H1 (cell line): ENCODE measurements around the gene PPP3R2. TPM values are rescaled to one million over a fixed set of nuclear protein-coding genes. Genes with fewer than 3 reads are reported as not detected.

Experiments used
- CTCF ChIA-PET: fragments of 300-600 bp; sonication (Branson Sonifier 250); formaldehyde crosslinking; loops from one replicate; lab custom pipeline; 2021; ENCODE audit not compliant: partially characterized antibody; lab: Charles Lee
- POLR2A ChIA-PET: fragments of 300-600 bp; sonication (Branson Sonifier 250); formaldehyde crosslinking; loops from one replicate; lab custom pipeline; 2021; ENCODE audit warnings: inconsistent platforms; ENCODE audit not compliant: partially characterized antibody; lab: Charles Lee
- DNase-seq, 2 experiments: peaks; one replicate each; pipeline versions ENCODE4 v3.0.0 to v3.0.0-alpha.2; 2010 to 2022; ENCODE audit warnings: low spot score in 2 of 2, low read depth in 1 of 2, mixed read lengths in 1 of 2
- FAIRE-seq: peaks from 2 replicates; lab custom pipeline; 2011; peaks lifted over from hg19 to GRCh38; lab: Jason Lieb, UNC
- H2AFZ ChIP-seq: 2 replicates; pipeline ENCODE4 v1.8.1; 2012; ENCODE audit warnings: low read length, inconsistent platforms
- H2AK5ac ChIP-seq: 2 replicates; pipeline ENCODE4 v1.6.1; 2013; ENCODE audit warnings: low read depth, low read length
- H2BK120ac ChIP-seq: replicated peaks from 2 replicates; pipeline ENCODE3; 2013; ENCODE audit warnings: low read depth, low read length, inconsistent platforms
- H2BK12ac ChIP-seq: 2 replicates; pipeline ENCODE4 v1.6.1; 2013; ENCODE audit warnings: low read depth, low read length
- H2BK15ac ChIP-seq: 2 replicates; pipeline ENCODE4 v1.6.1; 2013; ENCODE audit warnings: low read length
- H2BK20ac ChIP-seq: 2 replicates; pipeline ENCODE4 v1.6.1; 2013; ENCODE audit warnings: low read length
- H2BK5ac ChIP-seq: 2 replicates; pipeline ENCODE4 v1.6.1; 2013; ENCODE audit warnings: low read depth, low read length
- H3K14ac ChIP-seq: 2 replicates; pipeline ENCODE4 v1.6.1; 2013; ENCODE audit warnings: inconsistent platforms; ENCODE audit not compliant: insufficient read length
- H3K18ac ChIP-seq: 2 replicates; pipeline ENCODE4 v1.6.1; 2013; ENCODE audit warnings: low read length; ENCODE audit errors: extremely low read depth
- H3K23ac ChIP-seq: 2 replicates; pipeline ENCODE4 v1.6.1; 2013; ENCODE audit warnings: inconsistent platforms; ENCODE audit not compliant: insufficient read length
- H3K23me2 ChIP-seq: 2 replicates; pipeline ENCODE4 v1.6.1; 2013; ENCODE audit warnings: low read depth, low read length
- H3K27ac ChIP-seq: 2 replicates; pipeline ENCODE4 v1.6.1; 2011; ENCODE audit warnings: low read depth, low read length, inconsistent platforms
- H3K27me3 ChIP-seq, 4 experiments: replicated peaks in 1 of 4; 1 replicate in 1 of 4; 2 replicates in 3 of 4; pipeline versions ENCODE4 v1.6.1 to v1.8.1; 2011 to 2013; ENCODE audit warnings: low read length in 3 of 4, mild to moderate bottlenecking in 3 of 4, inconsistent platforms in 2 of 4, mixed read lengths in 2 of 4, moderate library complexity in 1 of 4; ENCODE audit not compliant: control insufficient read depth in 3 of 4, insufficient read depth in 3 of 4; ENCODE audit errors: extremely low read depth in 1 of 4
- H3K36me3 ChIP-seq, 4 experiments: 2 replicates each; pipeline versions ENCODE4 v1.6.1 to v1.8.1; 2011 to 2013; ENCODE audit warnings: mild to moderate bottlenecking in 4 of 4, low read length in 3 of 4, moderate library complexity in 2 of 4, control low read depth in 1 of 4, inconsistent platforms in 1 of 4; ENCODE audit not compliant: insufficient read depth in 4 of 4, control insufficient read depth in 2 of 4
- H3K4ac ChIP-seq: replicated peaks from 2 replicates; pipeline ENCODE3; 2013; ENCODE audit warnings: low read length, low read depth, mixed read lengths, inconsistent platforms; ENCODE audit not compliant: insufficient read length
- H3K4me1 ChIP-seq, 4 experiments: replicated peaks in 1 of 4; 1 replicate in 1 of 4; 2 replicates in 3 of 4; pipeline versions ENCODE4 v1.6.1 to v1.8.1; 2011 to 2013; ENCODE audit warnings: low read length in 3 of 4, inconsistent platforms in 2 of 4, mixed read lengths in 1 of 4; ENCODE audit not compliant: insufficient read depth in 4 of 4, control insufficient read depth in 3 of 4
- H3K4me2 ChIP-seq, 2 experiments: 2 replicates each; pipeline versions ENCODE4 v1.6.1 to v1.8.1; 2011 to 2013; ENCODE audit warnings: low read depth in 2 of 2, low read length in 2 of 2, control low read depth in 1 of 2, inconsistent platforms in 1 of 2, mild to moderate bottlenecking in 1 of 2; ENCODE audit not compliant: insufficient read depth in 1 of 2
- H3K4me3 ChIP-seq, 4 experiments: fragments of 200-600, 300-600 bp in 1 of 4; sonication (generic), shearing (Covaris generic), sonication (Bioruptor Twin) in 1 of 4; 2 replicates each; pipeline versions ENCODE4 v1.5.1 to v1.8.1; 2011 to 2016; ENCODE audit warnings: low read length in 4 of 4, low read depth in 3 of 4, control low read depth in 2 of 4, inconsistent platforms in 2 of 4, mild to moderate bottlenecking in 2 of 4, mixed read lengths in 1 of 4, moderate library complexity in 1 of 4; ENCODE audit not compliant: insufficient read depth in 2 of 4; ENCODE audit errors: extremely low read depth in 1 of 4
- H3K56ac ChIP-seq: replicated peaks from 2 replicates; pipeline ENCODE3; 2013; ENCODE audit warnings: low read depth, mild to moderate bottlenecking, mixed read lengths, low read length, inconsistent platforms; ENCODE audit not compliant: insufficient read length
- H3K79me1 ChIP-seq: 2 replicates; pipeline ENCODE4 v1.6.1; 2013; ENCODE audit warnings: low read depth, low read length, control low read depth
- H3K79me2 ChIP-seq, 2 experiments: 2 replicates each; pipeline versions ENCODE4 v1.6.1 to v1.8.1; 2012 to 2013; ENCODE audit warnings: low read length in 2 of 2, mild to moderate bottlenecking in 2 of 2, inconsistent platforms in 1 of 2; ENCODE audit not compliant: insufficient read depth in 2 of 2, control insufficient read depth in 1 of 2
- H3K9ac ChIP-seq, 4 experiments: replicated peaks in 1 of 4; 1 replicate in 1 of 4; 2 replicates in 3 of 4; pipeline versions ENCODE4 v1.6.1 to v1.8.1; 2011 to 2013; ENCODE audit warnings: low read depth in 3 of 4, low read length in 3 of 4, control low read depth in 2 of 4, mild to moderate bottlenecking in 2 of 4, moderate library complexity in 2 of 4, inconsistent platforms in 1 of 4; ENCODE audit errors: extremely low read depth in 1 of 4
- H3K9me3 ChIP-seq, 2 experiments: 2 replicates each; pipeline versions ENCODE4 v1.6.1 to v1.8.1; 2012 to 2013; ENCODE audit warnings: mild to moderate bottlenecking in 2 of 2, moderate library complexity in 2 of 2, control low read depth in 1 of 2, inconsistent platforms in 1 of 2, low read depth in 1 of 2, low read length in 1 of 2, mixed read lengths in 1 of 2; ENCODE audit not compliant: insufficient read depth in 2 of 2
- H4K20me1 ChIP-seq, 2 experiments: replicated peaks in 1 of 2; 2 replicates each; pipeline versions ENCODE3 to v1.8.1; 2011 to 2013; ENCODE audit warnings: inconsistent platforms in 2 of 2, low read length in 2 of 2, mild to moderate bottlenecking in 1 of 2; ENCODE audit not compliant: insufficient read depth in 2 of 2, control insufficient read depth in 1 of 2
- H4K5ac ChIP-seq: 2 replicates; pipeline ENCODE4 v1.6.1; 2013; ENCODE audit warnings: low read length, low read depth, mixed read lengths, inconsistent platforms; ENCODE audit not compliant: insufficient read length
- H4K8ac ChIP-seq: 2 replicates; pipeline ENCODE4 v1.8.0; 2013; ENCODE audit warnings: mild to moderate bottlenecking, moderate library complexity, low read length, inconsistent platforms; ENCODE audit not compliant: insufficient read depth; ENCODE audit errors: extremely low read depth
- H4K91ac ChIP-seq: replicated peaks from 2 replicates; pipeline ENCODE3; 2013; ENCODE audit warnings: low read length, mixed read lengths, inconsistent platforms; ENCODE audit not compliant: insufficient read length
- BACH1 ChIP-seq: IDR thresholded peaks from 2 replicates; pipeline ENCODE4 v1.6.1; 2012; ENCODE audit warnings: low read length, improper control_type of control experiment
- CEBPB ChIP-seq: IDR thresholded peaks from 2 replicates; pipeline ENCODE4 v1.6.1; 2012; ENCODE audit warnings: low read depth, low read length
- EGR1 ChIP-seq: IDR thresholded peaks from 2 replicates; pipeline ENCODE4 v1.6.1; 2011; ENCODE audit warnings: low read depth, low read length, borderline replicate concordance
- MAX ChIP-seq: IDR thresholded peaks from 2 replicates; pipeline ENCODE4 v1.6.1; 2012; ENCODE audit warnings: inconsistent platforms
- SIX5 ChIP-seq: IDR thresholded peaks from 2 replicates; pipeline ENCODE4 v1.6.1; 2011; ENCODE audit warnings: mild to moderate bottlenecking, low read depth, low read length
- WGBS, 2 experiments: shearing (Covaris generic) in 1 of 2; methylation state at CpG; one replicate each; pipeline versions ENCODE4 v1.1.6 to v1.1.7; 2013 to 2015; ENCODE audit warnings: low lambda C conversion rate in 2 of 2, mixed read lengths in 2 of 2, inconsistent platforms in 1 of 2, low coverage in 1 of 2, missing lambda C conversion rate in 1 of 2; ENCODE audit not compliant: insufficient replicate concordance in 2 of 2, insufficient coverage in 1 of 2, insufficient read length in 1 of 2; ENCODE audit errors: extremely low coverage in 1 of 2, missing lambda C conversion rate in 1 of 2; 5-methylcytosine and 5-hydroxymethylcytosine counted together
- polyA plus RNA-seq, 7 experiments: library from polyadenylated mRNA; depleted of rRNA in 3 of 7; stranded (reverse) in 5 of 7; unstranded in 2 of 7; fragments of >200 nt in 5 of 7; fragments of 200-250 nt in 2 of 7; gene quantifications; 1 replicate in 5 of 7; 2 replicates in 1 of 7; 4 replicates in 1 of 7; pipeline versions ENCODE4 v1.2.1 to v1.2.3, GENCODE V29; 2011 to 2013; ENCODE audit warnings: missing spikeins in 2 of 7, mixed read lengths in 2 of 7
- total RNA-seq: library from RNA; stranded (reverse); fragmentation: NEBNext Ultra II Directional; extraction: Animal tissue kit (Norgen Biotek cat#: 25700); gene quantifications from 2 replicates; pipeline ENCODE4 v1.2.1, GENCODE V29; 2021

PPP3R2 gene
- total and polyA plus RNA-seq, 2 of the 8 experiments (the other 6 are each of a cell fraction or from before 2014, with no cell fraction given) = not detected

- Histone ChIP-seq H3K18ac (no peak overlapping the region), H4K91ac (no peak overlapping the region), H3K4ac (no peak overlapping the region), H3K79me2 (no peaks in the 10 kb centered on the region), H3K4me2 (no peak overlapping the region), H2BK12ac (no peak overlapping the region), H3K27me3 (no peaks in the 10 kb centered on the region), H3K36me3 (no peaks in the 10 kb centered on the region), H2AK5ac (no peak overlapping the region), H3K4me1 (no peaks in the 10 kb centered on the region), H4K20me1 (no peaks in the 10 kb centered on the region), H3K27ac (no peak overlapping the region), H3K9ac (no peak overlapping the region), H2BK20ac (no peak overlapping the region), H3K56ac (no peak overlapping the region), H2BK120ac (no peak overlapping the region), H3K23me2 (no peaks in the 10 kb centered on the region), H3K9me3 (no peaks in the 10 kb centered on the region), H2AFZ (no peak overlapping the region), H3K14ac (no peak overlapping the region), H4K5ac (no peak overlapping the region), H2BK15ac (no peak overlapping the region), H3K4me3 (no peak overlapping the region), H3K79me1 (no peaks in the 10 kb centered on the region), H2BK5ac (no peak overlapping the region), H4K8ac (no peak overlapping the region), H3K23ac (no peak overlapping the region)
- ChIA-PET POLR2A (no interaction called here), CTCF (interaction anchor here (1.1 to 1.2 kb wide), 2 partner anchors 14 to 31 kb away, joined by 4 to 5 read pairs; no protein-coding TSS in a partner anchor)
- FAIRE-seq = no peak
- 89% methylated on average over 4 of the region's 4 CpGs; no CpG with 5 or more reads in 1 of the 2 experiments for WGBS, 2 experiments
- no peak for DNase-seq
- TF ChIP-seq CEBPB = no peak
- TF ChIP-seq MAX = no peak
- no peak for TF ChIP-seq SIX5
- TF ChIP-seq EGR1 = no peak
- TF ChIP-seq BACH1 = no peak
These were observed 40.1 kb upstream of the PPP3R2 start for GRCh38 chr9:101634741-101635409.
